ENCODE results near the gene PMM2.

PMM2 gene

GRCh38 chr16:8818504-8819270 lies 21.0 kb downstream of the PMM2 start:
- Histone ChIP-seq H3K4me2 (ENCODE audit: low read depth, low read length, poor library complexity, severe bottlenecking) (no peak overlapping the region), H2AFZ (ENCODE audit: low read length) (no peak overlapping the region), H3F3A (ENCODE audit: low read depth) (no peaks in the 10 kb centered on the region), H3K9me3 (ENCODE audit: insufficient read depth, low read depth, low read length) (no peaks in the 10 kb centered on the region), H3K79me2 (ENCODE audit: insufficient read depth, low read length) (no peaks in the 10 kb centered on the region), H3K4me3 (ENCODE audit: low read length, poor library complexity, severe bottlenecking) (no peak overlapping the region), H3K27me3 (ENCODE audit: insufficient read depth, low read length, poor library complexity, severe bottlenecking) (no peaks in the 10 kb centered on the region), H3K36me3 (ENCODE audit: insufficient read depth, low read length) (peaks cover 11% of the 10 kb centered on the region; the same call in 1 of the 2 replicates), H3K4me1 (ENCODE audit: insufficient read depth, low read length, poor library complexity, severe bottlenecking) (peaks cover 12% of the 10 kb centered on the region), H3K9me2 (replicated peaks; ENCODE audit: low read depth, low read length) (no peaks in the 10 kb centered on the region), H3K9ac (ENCODE audit: low read depth, low read length, poor library complexity, severe bottlenecking) (no peak overlapping the region), H4K20me1 (ENCODE audit: insufficient read depth, low read length, poor library complexity, severe bottlenecking) (no peaks in the 10 kb centered on the region)
- TF ChIP-seq EZH2phosphoT487 (IDR thresholded peaks at IDR 0.05; ENCODE audit: borderline replicate concordance): no peak
- no peak for TF ChIP-seq CTCF (conservative IDR thresholded peaks at IDR 0.05; ENCODE audit: low read length)

GRCh38 chr16:8819411-8820034 lies 21.9 kb downstream of the PMM2 start:
- H3K36me3 ChIP-seq (ENCODE audit: insufficient read depth, low read length): peaks cover 8% of the 10 kb centered on the region; the same call in 1 of the 2 replicates
- no peak for TF ChIP-seq EZH2phosphoT487 (IDR thresholded peaks at IDR 0.05; ENCODE audit: borderline replicate concordance)
- no peak for TF ChIP-seq CTCF (conservative IDR thresholded peaks at IDR 0.05; ENCODE audit: low read length)
- no peaks in the 10 kb centered on the region for H3K9me2 ChIP-seq (replicated peaks; ENCODE audit: low read depth, low read length)
- H2AFZ ChIP-seq (ENCODE audit: low read length): no peak overlapping the region
- no peak overlapping the region for H3K9ac ChIP-seq (ENCODE audit: low read depth, low read length, poor library complexity, severe bottlenecking)
- H3K4me2 ChIP-seq (ENCODE audit: low read depth, low read length, poor library complexity, severe bottlenecking): no peak overlapping the region
- no peaks in the 10 kb centered on the region for H4K20me1 ChIP-seq (ENCODE audit: insufficient read depth, low read length, poor library complexity, severe bottlenecking)
- no peaks in the 10 kb centered on the region for H3K9me3 ChIP-seq (ENCODE audit: insufficient read depth, low read depth, low read length)
- H3K4me1 ChIP-seq (ENCODE audit: insufficient read depth, low read length, poor library complexity, severe bottlenecking): peaks cover 12% of the 10 kb centered on the region
- no peaks in the 10 kb centered on the region for H3K27me3 ChIP-seq (ENCODE audit: insufficient read depth, low read length, poor library complexity, severe bottlenecking)
- no peaks in the 10 kb centered on the region for H3K79me2 ChIP-seq (ENCODE audit: insufficient read depth, low read length)
- no peaks in the 10 kb centered on the region for H3F3A ChIP-seq (ENCODE audit: low read depth)
- no peak overlapping the region for H3K4me3 ChIP-seq (ENCODE audit: low read length, poor library complexity, severe bottlenecking)

GRCh38 chr16:8822403-8822802 lies 24.8 kb downstream of the PMM2 start:
- H3K4me1 ChIP-seq (ENCODE audit: insufficient read depth, low read length, poor library complexity, severe bottlenecking): peaks cover 2% of the 10 kb centered on the region
- no peak overlapping the region for H3K4me2 ChIP-seq (ENCODE audit: low read depth, low read length, poor library complexity, severe bottlenecking)
- H3K36me3 ChIP-seq (ENCODE audit: insufficient read depth, low read length): no peaks in the 10 kb centered on the region

More at GRCh38 chr16:8822403-8822802, 24.8 kb downstream of the PMM2 start:
- no peaks in the 10 kb centered on the region for H3K79me2 ChIP-seq (ENCODE audit: insufficient read depth, low read length)
- H3K9ac ChIP-seq (ENCODE audit: low read depth, low read length, poor library complexity, severe bottlenecking): no peak overlapping the region
- no peaks in the 10 kb centered on the region for H3K9me3 ChIP-seq (ENCODE audit: insufficient read depth, low read depth, low read length)
- no peaks in the 10 kb centered on the region for H3K9me2 ChIP-seq (replicated peaks; ENCODE audit: low read depth, low read length)
- no peak overlapping the region for H3K4me3 ChIP-seq (ENCODE audit: low read length, poor library complexity, severe bottlenecking)
- H3F3A ChIP-seq (ENCODE audit: low read depth): no peaks in the 10 kb centered on the region
- no peaks in the 10 kb centered on the region for H3K27me3 ChIP-seq (ENCODE audit: insufficient read depth, low read length, poor library complexity, severe bottlenecking)
- no peak overlapping the region for H2AFZ ChIP-seq (ENCODE audit: low read length)
- no peaks in the 10 kb centered on the region for H4K20me1 ChIP-seq (ENCODE audit: insufficient read depth, low read length, poor library complexity, severe bottlenecking)
- no peak for TF ChIP-seq EZH2phosphoT487 (IDR thresholded peaks at IDR 0.05; ENCODE audit: borderline replicate concordance)
- no peak for TF ChIP-seq CTCF (conservative IDR thresholded peaks at IDR 0.05; ENCODE audit: low read length)

Data from Loucy (cell line).